Measurements from ENCODE around the gene WIPF2.

WIPF2 gene

DNA sequence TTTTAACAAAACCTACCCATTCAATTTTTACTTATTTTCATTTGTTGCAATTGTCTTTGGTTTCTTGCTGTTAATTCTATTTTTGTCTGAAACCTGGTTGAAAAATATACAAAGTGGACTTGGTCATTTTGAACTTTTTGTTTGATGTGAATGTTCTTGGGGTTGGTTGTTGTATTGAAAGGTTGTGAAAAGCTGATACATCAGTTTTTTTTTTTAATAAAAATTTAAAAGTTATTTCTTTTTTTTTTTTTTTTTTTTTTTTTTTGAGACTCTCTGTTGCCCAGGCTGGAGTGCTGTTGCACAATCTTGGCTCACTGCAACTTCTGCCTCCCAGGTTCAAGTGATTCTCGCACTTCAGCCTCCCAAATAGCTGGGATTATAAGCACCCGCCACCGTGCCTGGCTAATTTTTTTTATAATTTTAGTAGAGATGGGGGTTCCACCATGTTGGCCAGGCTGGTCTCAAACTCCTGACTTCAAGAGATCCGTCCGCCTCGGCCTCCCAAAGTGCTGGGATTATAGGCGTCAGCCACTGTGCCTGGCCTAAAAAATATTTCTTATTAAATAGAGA, 28.9 kb downstream of the WIPF2 start:
- DNase-seq (ENCODE audit: low spot score) (no peak), FAIRE-seq (no peak)

DNA sequence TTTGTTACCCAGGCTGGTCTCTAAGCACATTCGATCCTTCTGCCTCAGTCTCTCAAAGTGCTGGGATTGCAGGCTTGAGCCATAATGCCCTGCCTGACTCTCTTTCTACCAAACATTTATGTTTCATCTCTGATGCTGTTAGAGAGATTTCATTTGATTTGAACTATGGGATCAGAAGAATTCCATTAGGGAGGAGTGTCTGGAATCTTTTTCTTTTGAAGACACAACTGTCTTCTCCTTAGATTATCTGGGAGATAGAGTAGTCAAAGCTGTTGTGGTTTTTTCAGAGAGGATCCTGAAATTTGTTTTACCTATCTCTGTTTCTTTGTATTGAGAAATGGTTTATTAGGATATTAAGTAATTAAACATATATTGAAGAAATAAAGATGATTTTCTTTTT, 29.4 kb downstream of the WIPF2 start:
- no peak for FAIRE-seq

DNA sequence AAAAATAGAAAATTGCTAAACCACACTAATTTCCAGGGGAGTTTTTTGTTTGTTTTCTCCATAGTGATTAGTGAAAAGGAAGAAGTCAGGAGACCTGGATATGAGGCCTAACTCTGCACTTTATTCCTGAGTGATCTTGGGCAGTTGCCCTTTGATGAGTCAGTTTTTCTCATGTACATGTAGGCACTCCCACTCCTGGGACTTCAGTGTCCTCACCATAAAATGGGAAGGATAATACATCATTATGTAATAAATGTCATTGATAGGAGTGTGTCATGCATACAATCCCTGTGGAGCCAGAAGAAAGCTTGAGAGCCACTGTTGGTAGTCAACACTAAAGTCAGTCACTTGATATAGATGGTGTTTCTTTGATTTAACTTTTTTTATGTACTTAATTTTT, 32.5 kb downstream of the WIPF2 start:
- peak; percentile 91 for DNase-seq (ENCODE audit: low spot score)

More for the DNA sequence above, 29.4 kb downstream of the WIPF2 start:
- no peak for DNase-seq (ENCODE audit: low spot score)

DNA sequence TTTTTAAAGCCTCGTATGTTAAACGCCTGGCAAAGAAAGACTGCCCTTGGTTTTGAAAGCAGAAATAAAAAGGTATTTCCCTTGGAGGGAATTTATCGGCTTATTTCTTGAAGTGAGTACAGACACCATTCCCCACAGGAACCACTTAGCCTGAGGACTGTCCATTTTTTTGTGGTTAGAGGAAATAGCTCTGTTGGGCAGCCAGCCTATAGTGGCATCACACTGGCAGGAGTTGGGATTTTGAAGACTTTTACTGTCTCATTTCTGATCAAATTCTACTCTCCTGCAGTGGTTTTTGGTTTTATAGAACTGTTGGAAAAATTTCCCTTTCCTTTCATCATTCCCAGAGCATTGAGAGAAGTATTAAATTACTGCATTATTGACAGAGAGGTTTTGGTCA, 34.5 kb downstream of the WIPF2 start:
- no peak for DNase-seq (ENCODE audit: low spot score)
- no peak for FAIRE-seq

More for the DNA sequence above, 32.5 kb downstream of the WIPF2 start:
- FAIRE-seq: peak; percentile 92

DNA sequence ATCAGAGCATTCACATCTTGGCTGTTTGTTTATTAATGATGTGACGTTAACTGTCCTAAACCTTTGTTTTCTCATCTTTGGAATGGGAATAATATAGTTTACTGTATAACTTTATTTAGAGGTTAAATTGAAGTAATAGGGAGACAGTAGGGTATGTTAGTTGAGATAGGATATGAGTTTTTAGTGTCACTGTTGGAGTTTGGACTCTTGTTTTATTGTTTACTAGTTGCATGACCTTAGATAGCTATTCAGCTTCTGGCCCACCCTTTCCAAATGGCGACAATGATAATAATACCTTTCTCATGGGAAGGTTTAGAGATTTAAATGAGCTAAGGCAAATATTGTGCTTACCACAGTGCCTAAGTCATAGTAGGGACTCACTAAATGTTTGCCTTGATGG, 40.4 kb downstream of the WIPF2 start:
- DNase-seq (ENCODE audit: low spot score): no peak
- no peak for FAIRE-seq

DNA sequence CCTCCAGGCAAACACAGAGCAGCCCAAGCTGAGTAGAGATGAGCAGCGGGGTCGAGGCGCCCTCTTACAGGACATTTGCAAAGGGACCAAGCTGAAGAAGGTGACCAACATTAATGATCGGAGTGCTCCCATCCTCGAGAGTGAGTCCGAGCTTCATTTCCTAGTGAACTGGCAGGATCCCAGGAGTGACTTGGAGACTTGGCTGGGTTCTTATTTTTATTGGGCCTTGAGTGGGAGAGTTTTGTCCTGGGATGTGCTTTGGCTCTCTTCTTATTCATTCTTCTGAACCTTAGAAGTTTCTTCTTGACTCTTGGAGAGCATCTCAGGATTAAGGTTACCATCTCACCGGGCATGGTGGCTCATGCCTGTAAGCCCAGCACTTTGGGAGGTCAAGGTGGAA, 41.4 kb downstream of the WIPF2 start:
- FAIRE-seq (no peak), DNase-seq (ENCODE audit: low spot score) (no peak)

DNA sequence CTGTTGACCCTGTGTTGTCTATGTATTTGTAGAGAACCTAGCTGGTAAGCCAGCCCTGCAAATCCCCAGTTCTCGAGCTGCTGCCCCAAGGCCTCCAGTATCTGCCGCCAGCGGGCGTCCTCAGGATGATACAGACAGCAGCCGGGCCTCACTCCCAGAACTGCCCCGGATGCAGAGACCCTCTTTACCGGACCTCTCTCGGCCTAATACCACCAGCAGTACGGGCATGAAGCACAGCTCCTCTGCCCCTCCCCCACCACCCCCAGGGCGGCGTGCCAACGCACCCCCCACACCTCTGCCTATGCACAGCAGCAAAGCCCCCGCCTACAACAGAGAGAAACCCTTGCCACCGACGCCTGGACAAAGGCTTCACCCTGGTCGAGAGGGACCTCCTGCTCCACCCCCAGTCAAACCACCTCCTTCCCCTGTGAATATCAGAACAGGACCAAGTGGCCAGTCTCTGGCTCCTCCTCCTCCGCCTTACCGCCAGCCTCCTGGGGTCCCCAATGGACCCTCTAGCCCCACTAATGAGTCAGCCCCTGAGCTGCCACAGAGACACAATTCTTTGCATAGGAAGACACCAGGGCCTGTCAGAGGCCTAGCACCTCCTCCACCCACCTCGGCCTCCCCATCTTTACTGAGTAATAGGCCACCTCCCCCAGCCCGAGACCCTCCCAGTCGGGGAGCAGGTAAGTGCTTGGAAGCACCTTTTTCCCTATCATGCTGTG, 45.5 kb downstream of the WIPF2 start:
- no peak for FAIRE-seq

DNA sequence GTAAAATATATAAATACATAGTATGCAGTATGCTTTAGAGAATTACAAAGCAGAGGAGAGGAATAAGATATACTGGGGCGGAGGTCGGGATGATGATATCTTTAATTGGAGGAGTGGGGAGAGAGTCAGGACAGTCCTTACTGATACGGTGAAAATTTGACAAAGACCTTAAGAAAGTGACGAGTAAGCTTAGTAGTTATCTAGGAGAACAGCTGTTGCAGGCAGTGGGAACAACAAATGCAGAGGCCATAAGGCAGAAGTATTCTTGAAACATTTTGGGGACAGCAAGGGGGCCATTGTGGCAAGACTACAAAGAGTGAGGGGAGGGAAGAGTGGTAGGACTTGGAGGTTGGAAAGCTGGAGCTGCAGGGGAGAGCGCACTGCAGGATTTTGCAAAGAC, 46.2 kb downstream of the WIPF2 start:
- FAIRE-seq (no peak), DNase-seq (ENCODE audit: low spot score) (no peak)

More for the DNA sequence above, 45.5 kb downstream of the WIPF2 start:
- no peak for DNase-seq (ENCODE audit: low spot score)

DNA sequence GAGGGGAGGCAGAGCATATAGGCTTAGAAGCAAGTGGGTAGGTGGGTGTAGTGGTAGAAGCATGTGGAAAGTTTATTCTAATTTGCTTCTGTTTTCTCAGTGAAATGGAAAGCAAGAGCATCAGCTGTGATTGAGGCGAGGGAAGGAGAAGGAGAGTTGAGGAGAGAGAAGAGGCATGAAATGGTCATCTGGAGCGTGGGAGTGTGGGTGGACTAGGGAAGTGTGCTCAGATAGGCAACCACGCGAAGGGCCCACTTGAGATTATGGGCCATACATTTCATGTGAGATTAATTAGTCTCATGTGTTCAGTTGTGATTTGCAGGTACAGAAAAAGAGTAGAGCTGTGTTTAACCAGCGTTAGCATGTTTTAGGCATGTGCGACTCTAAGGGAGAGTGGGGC, 47.8 kb downstream of the WIPF2 start:
- DNase-seq (ENCODE audit: low spot score): no peak
- no peak for FAIRE-seq

DNA sequence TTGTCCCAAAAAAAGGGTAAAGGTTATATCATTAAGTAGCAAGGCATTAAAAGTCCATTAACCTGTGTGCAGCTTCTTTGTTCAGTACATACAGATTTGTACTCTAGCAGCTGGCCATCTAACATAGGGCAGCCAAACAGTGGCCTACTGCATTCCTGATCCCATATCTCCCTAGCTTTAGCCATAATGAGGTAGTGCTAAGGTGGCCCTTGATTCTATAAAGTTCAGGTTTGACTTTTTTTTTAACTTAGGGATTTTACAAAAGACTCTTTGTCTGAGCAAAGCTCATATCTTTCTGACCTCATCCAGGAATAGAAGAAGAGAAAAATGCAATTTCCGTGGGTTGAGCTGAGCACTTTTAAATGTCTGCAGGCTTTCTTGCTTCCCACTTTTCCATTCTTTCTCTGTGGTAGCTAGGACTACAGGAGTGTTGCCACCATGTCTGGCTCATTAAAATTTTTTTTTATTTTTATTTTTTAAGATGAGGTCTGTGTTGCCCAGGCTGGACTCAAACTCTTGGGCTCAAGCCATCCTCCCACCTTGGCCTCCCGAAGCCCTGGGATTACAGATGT, 49.1 kb downstream of the WIPF2 start:
- FAIRE-seq (no peak), DNase-seq (ENCODE audit: low spot score) (no peak)

DNA sequence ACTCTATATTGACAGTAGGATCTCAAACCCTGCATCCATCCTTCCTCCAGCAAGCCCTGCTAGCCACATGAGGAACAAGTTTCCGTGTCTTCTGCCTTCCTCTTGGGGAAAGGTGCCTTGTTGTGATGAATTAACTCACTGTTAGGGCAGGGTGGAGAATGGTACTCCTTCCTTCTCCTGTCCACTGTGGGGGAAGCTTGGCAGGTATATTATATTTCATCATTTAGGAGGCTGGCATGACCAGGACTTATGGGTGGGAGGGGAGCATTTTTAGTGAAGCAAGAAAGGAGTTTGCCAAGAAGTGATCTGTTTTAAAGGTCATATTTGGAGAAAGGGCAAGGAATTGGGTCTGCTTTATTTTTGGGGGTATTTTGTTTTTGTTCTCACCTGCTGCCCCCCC, 59.3 kb downstream of the WIPF2 start:
- DNase-seq (ENCODE audit: low spot score) (no peak), FAIRE-seq (no peak)

DNA sequence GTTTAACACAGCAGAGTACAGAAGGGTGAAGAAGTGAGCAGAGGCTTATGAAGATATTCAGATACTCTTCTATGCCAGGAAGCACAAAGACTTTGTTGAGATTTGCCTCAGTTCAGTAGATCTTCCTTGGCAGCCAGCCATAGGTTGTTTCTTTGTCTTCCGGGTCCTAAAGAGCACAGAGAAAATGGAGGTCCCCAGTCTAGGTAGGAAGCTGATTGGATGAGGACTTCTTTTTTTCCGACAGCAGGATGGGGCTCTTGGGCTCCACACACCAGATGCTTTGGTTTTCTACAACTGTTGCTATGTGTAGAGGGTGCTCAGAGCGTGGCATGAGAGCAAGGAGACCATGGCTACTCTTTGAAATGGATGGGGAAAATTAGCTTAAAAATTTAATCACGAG, 60.3 kb downstream of the WIPF2 start:
- DNase-seq (ENCODE audit: low spot score): no peak
- FAIRE-seq: no peak

DNA sequence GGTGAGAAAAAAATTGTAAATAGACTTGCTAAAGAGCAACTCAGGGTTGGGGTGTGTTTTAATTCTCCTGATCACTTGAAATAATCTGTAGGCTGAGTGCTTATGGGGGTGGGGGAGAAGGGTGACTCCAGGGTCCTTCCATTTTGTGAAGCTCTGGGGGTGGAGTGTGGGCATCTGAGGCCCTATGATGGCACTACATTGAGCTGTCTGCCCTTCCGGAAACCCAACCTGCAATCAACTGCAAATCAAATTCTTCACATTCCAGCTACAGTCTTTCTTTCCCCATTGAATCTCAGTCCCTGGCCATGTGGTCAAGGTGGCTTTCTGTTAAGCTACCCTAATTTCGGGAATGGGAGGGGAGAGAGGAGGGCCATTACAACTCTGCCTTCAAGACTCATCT, 62.6 kb downstream of the WIPF2 start:
- DNase-seq (ENCODE audit: low spot score) (peak; percentile 46), FAIRE-seq (no peak)

DNA sequence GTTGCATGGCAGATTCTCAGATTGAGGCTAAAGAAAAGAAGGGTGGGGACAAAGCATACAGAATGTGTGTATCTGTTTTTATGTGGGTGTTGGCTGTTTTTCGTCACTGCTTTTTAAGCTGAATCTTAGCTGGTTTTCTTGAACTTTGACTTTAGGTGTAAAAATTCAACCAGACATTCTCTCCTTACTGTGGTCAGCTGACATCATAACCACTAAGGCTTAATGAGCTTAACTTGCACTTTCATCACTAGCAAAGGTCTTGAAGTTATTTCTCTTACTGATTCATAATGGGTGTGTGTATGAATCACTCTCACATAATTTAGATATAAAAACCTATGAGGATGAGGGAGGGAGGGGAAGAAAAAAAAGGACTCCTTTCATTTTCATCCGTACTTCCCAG, 64.6 kb downstream of the WIPF2 start:
- FAIRE-seq (peak; percentile 98), DNase-seq (ENCODE audit: low spot score) (peak; percentile 96)

DNA sequence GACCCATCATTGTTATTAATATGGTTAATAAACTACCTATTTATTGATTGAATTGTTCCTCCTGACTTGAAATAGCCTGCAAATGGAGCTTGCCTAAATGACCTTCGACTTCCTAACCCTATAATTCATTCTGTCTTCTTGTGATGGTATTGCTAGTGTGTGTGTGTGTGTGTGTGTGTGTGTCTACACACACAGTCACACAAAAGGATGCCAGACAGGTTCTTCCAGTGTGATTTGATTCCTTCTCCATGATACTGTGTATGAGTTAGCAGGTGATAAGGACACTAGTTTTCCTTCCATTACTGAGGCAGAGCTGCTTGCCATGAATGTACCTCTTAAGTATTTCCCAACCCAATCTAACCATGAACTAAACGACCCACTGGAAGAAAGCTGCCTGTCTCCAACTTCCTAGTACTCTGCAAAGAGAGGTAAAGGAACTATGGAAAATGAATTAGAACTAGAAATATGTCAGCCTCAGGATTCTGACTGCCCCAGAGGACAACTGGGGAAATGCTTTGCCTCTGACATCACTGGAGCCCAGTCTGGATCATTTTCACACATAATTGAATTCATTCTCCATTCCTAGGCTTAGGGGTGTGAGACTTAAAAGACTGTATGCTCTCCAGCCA, 65.1 kb downstream of the WIPF2 start:
- FAIRE-seq: peak; percentile 78
- DNase-seq (ENCODE audit: low spot score): peak; percentile 66

DNA sequence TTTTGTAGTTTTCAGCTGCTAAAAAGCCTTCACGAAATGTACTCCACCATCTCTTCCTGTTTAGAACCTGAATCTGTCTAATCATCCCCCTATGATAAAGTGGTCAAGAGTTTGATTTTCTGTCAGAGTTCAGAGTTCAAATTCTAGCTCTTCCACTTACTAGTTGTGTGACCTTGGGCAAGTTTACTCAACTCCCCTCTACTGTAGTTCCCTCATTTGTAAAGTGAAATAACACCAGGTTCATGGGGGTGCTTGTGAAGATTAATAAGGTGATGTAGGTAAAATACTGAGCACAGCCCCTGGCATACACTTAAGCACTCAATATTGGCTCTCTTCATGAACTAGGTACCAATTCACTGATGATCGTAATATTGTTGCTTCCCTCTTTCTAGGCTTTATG, 67.4 kb downstream of the WIPF2 start:
- no peak for FAIRE-seq
- DNase-seq (ENCODE audit: low spot score): no peak

DNA sequence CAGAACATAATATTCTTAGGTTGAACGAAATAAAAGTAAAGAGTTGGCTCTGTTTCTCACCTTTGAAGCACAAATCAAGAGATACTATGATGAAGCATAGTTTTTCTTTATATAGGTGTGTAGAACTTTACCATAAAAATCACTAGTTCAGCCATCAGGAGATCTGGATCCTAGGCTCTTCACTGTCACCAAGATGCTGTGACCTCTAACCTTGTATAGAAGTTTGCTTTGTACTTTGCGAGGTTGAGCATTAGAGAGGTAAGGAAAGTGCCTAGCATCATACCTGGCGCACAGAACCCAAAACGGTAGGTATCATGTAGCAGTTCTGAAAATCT, 68.0 kb downstream of the WIPF2 start:
- DNase-seq (ENCODE audit: low spot score): no peak
- FAIRE-seq: no peak

DNA sequence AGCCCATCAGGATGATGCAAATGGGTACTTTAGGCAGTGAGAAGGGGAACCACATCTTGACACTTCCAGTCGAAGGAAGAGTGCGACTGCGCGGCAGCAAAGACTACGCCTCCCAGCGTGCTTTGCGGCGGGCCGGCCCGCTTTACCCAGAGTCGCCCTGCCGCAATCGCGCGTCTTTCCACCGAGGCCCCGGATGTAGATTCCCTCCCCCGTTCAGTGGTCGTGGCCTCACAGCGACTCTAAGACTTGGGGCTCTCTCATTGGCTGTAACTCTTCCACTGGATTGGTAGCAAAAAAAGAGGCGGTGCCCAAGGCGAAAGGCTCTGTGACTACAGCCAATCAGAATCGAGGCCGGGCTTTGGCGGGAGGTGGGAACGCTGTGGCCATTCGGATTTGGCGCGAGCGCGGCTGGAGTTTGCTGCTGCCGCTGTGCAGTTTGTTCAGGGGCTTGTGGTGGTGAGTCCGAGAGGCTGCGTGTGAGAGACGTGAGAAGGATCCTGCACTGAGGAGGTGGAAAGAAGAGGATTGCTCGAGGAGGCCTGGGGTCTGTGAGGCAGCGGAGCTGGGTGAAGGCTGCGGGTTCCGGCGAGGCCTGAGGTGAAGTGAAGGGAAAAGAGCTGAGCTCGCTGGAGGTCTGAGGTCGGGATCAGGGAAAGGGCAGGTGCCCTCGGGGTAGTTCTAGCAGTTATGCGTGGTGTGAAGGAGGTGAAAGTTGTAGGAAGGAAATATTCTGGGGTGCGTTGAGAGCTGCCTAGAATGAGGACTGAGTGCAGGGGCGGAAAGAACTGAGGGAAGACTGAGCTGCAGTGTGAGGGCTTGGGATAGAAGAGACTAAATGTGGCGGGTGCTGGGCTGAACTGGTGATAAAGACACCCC, 68.6 kb downstream of the WIPF2 start, which contains the start of gene CDC6:
CDC6 (plus strand) TSS at position 386 of the 876 bp plus-strand sequence. CDS start 1,542 bp downstream, outside the sequence.
- DNase-seq (ENCODE audit: low spot score) (peak; percentile 99), FAIRE-seq (peak; percentile 92)

DNA sequence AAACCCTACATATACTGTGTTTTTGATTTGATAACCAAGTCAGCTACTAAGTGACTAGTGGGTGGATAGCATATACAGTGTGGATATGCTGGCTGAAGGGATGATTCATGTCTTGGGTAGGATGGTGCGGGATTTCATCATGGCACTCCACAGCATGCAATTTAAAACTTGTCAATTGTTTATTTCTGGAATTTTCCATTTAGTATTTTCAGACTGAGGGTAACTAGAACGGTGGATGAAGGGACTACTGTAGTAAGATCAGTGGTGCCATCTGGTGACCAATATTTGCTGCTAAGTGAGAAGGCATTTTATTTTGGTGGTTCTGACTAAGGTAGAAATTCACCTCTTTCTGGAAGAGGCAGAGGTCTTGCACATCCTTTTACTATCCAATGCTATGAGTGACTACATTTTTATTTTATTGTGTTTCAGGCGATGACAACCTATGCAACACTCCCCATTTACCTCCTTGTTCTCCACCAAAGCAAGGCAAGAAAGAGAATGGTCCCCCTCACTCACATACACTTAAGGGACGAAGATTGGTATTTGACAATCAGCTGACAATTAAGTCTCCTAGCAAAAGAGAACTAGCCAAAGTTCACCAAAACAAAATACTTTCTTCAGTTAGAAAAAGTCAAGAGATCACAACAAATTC, 71.7 kb downstream of the WIPF2 start:
- FAIRE-seq: peak; percentile 38
- DNase-seq (ENCODE audit: low spot score): peak; percentile 63

DNA sequence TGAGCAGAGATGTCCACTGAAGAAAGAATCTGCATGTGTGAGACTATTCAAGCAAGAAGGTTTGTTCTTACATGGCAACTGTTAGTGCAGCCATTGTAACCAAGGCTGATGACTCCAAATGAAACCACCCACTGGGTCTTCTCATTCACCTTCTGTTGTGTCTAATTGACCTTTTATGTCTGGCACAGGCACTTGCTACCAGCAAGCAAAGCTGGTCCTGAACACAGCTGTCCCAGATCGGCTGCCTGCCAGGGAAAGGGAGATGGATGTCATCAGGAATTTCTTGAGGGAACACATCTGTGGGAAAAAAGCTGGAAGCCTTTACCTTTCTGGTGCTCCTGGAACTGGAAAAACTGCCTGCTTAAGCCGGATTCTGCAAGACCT, 72.2 kb downstream of the WIPF2 start:
- no peak for FAIRE-seq
- no peak for DNase-seq (ENCODE audit: low spot score)

DNA sequence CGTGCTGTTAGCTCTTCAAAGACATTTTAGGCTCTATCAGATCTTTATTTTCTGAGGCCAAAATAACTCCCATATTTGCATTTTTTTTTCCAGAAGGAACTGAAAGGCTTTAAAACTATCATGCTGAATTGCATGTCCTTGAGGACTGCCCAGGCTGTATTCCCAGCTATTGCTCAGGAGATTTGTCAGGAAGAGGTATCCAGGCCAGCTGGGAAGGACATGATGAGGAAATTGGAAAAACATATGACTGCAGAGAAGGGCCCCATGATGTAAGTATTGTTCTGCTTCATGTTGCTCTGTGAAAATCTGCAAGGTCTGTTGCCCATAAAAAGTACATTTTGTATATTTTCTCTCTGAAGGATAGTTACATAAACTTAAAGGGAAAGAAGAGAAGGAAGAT, 74.3 kb downstream of the WIPF2 start:
- DNase-seq (ENCODE audit: low spot score) (no peak), FAIRE-seq (no peak)
